K562 (cell line): ENCODE measurements around the gene SPEM2. TPM values are rescaled to one million over a fixed set of nuclear protein-coding genes. Genes with fewer than 3 reads are reported as not detected.

Experiments used
- ATAC-seq: fragments of 200-7000 bp; cut with Tn5 transposase; 3 replicates; pipeline ENCODE4 v1.9.1; 2020; ENCODE audit warnings: moderate library complexity
- BruUV-seq: library from RNA; stranded (reverse); fragments of 400-500 nt; replicated peaks from 2 replicates; lab custom pipeline; 2021; lab: Mats Ljungman, UMichigan
- CTCF ChIA-PET: fragments of 300-600 bp; formaldehyde crosslinking; extraction: SDS; loops from one replicate; lab custom pipeline; 2021; ENCODE audit warnings: low intra/inter-chr PET ratio; lab: Yijun Ruan, JAX
- POLR2A ChIA-PET: fragments of 300-600, 350-650 bp; sonication (Branson Sonifier 250); formaldehyde crosslinking; extraction: SDS; loops from one replicate; lab custom pipeline; 2021; ENCODE audit warnings: antibody characterized with exemption, inconsistent platforms; lab: Yijun Ruan, JAX
- DNase-seq, 4 experiments: peaks; one replicate each; pipeline versions ENCODE4 v3.0.0 to v3.0.0-alpha.2; 2011 to 2018; ENCODE audit warnings: low spot score in 3 of 4, mixed read lengths in 3 of 4; ENCODE audit errors: extremely low read depth in 1 of 4
- FAIRE-seq: peaks from 2 replicates; lab custom pipeline; 2011; peaks lifted over from hg19 to GRCh38; lab: Jason Lieb, UNC
- H2AFZ ChIP-seq: 2 replicates; pipeline ENCODE4 v1.6.0; 2011; ENCODE audit warnings: low read depth, low read length, control low read depth, inconsistent platforms
- H3K27ac ChIP-seq: fragments of 200-600 bp; 3 replicates; pipeline ENCODE4 v1.8.0; 2011; ENCODE audit warnings: low read depth, mild to moderate bottlenecking, control low read depth, inconsistent platforms, low read length, moderate library complexity, mixed read lengths; ENCODE audit errors: extremely low read depth
- H3K27me3 ChIP-seq, 2 experiments: fragments of 300-600 bp in 1 of 2; 2 replicates in 1 of 2; 3 replicates in 1 of 2; pipeline versions ENCODE4 v1.6.0 to v1.8.0; 2011; ENCODE audit warnings: inconsistent platforms in 2 of 2, low read length in 2 of 2, mild to moderate bottlenecking in 1 of 2, mixed read lengths in 1 of 2, moderate library complexity in 1 of 2; ENCODE audit not compliant: control insufficient read depth in 2 of 2, insufficient read depth in 2 of 2
- H3K36me3 ChIP-seq: fragments of 300-600 bp; 3 replicates; pipeline ENCODE4 v1.8.0; 2011; ENCODE audit warnings: mild to moderate bottlenecking, low read length, inconsistent platforms; ENCODE audit not compliant: control insufficient read depth, insufficient read depth
- H3K4me1 ChIP-seq, 2 experiments: fragments of 200-600 bp in 1 of 2; replicated peaks in 1 of 2; 2 replicates in 1 of 2; 3 replicates in 1 of 2; pipeline versions ENCODE4 v1.5.1 to v1.8.0; 2011; ENCODE audit warnings: inconsistent platforms in 2 of 2, low read length in 2 of 2, mild to moderate bottlenecking in 1 of 2, mixed read lengths in 1 of 2, moderate library complexity in 1 of 2; ENCODE audit not compliant: control insufficient read depth in 2 of 2, insufficient read depth in 2 of 2
- H3K4me2 ChIP-seq: 2 replicates; pipeline ENCODE4 v1.6.1; 2011; ENCODE audit warnings: low read length, control low read depth, inconsistent platforms, mixed read lengths; ENCODE audit not compliant: insufficient read depth
- H3K4me3 ChIP-seq: fragments of 200-600 bp; sonication (generic), shearing (Covaris generic); 2 replicates; pipeline ENCODE4 v1.5.1; 2016; ENCODE audit warnings: control low read depth, inconsistent platforms
- H3K79me2 ChIP-seq: fragments of 200-600 bp; 3 replicates; pipeline ENCODE4 v1.8.0; 2011; ENCODE audit warnings: low read length, inconsistent platforms; ENCODE audit not compliant: control insufficient read depth, insufficient read depth
- H3K9ac ChIP-seq, 2 experiments: 2 replicates each; pipeline versions ENCODE4 v1.6.0 to v1.6.1; 2011; ENCODE audit warnings: low read depth in 2 of 2, low read length in 2 of 2, control low read depth in 1 of 2, inconsistent platforms in 1 of 2, mild to moderate bottlenecking in 1 of 2, mixed read lengths in 1 of 2; ENCODE audit not compliant: insufficient read depth in 1 of 2
- H3K9me1 ChIP-seq: one replicate; pipeline ENCODE4 v1.6.0; 2011; ENCODE audit warnings: inconsistent platforms, mild to moderate bottlenecking, low read length, moderate library complexity; ENCODE audit not compliant: control insufficient read depth, insufficient read depth
- H3K9me3 ChIP-seq: replicated peaks from 2 replicates; pipeline ENCODE4 v1.5.1; 2011; ENCODE audit warnings: low read depth, low read length, inconsistent platforms; ENCODE audit not compliant: control insufficient read depth, insufficient read depth
- H4K20me1 ChIP-seq: replicated peaks from 2 replicates; pipeline ENCODE4 v1.6.1; 2011; ENCODE audit warnings: low read length, inconsistent platforms, mixed read lengths; ENCODE audit not compliant: control insufficient read depth, insufficient read depth
- ADNP ChIP-seq: fragments of 200-800 bp; sonication (Bioruptor generic); IDR thresholded peaks from 2 replicates; pipeline ENCODE4 v1.6.1; 2016; ENCODE audit warnings: missing genetic modification characterization, missing compliant biosample characterization
- BCL6 ChIP-seq: fragments of 250-450 bp; sonication (Bioruptor Pico); IDR thresholded peaks from 2 replicates; pipeline ENCODE4 v1.4.0; 2020
- BRD4 ChIP-seq: fragments of 200-600 bp; sonication (generic); IDR thresholded peaks from 2 replicates; pipeline ENCODE4 v1.6.1; 2017; ENCODE audit warnings: inconsistent platforms
- CAMTA2 ChIP-seq: fragments of 250-450 bp; sonication (Bioruptor Pico); conservative IDR thresholded peaks from 2 replicates; pipeline ENCODE4 v1.5.1; 2022
- DMBX1 ChIP-seq: fragments of 250-450 bp; sonication (Bioruptor Pico); IDR thresholded peaks from 2 replicates; pipeline ENCODE4 v1.8.0; 2022; ENCODE audit warnings: inconsistent platforms, mild to moderate bottlenecking, moderate library complexity, borderline replicate concordance
- ELF1 ChIP-seq: fragments of 200-800 bp; sonication (Bioruptor generic); IDR thresholded peaks from 2 replicates; pipeline ENCODE4 v1.6.1; 2016; ENCODE audit warnings: missing genetic modification characterization, missing compliant biosample characterization
- ELF4 ChIP-seq: fragments of 450-650 bp; formaldehyde crosslinking; IDR thresholded peaks from 2 replicates; pipeline ENCODE4 v1.4.0; 2022; ENCODE audit warnings: missing genetic modification characterization
- FOS ChIP-seq: IDR thresholded peaks from 3 replicates; pipeline ENCODE4 v1.6.1; 2011; ENCODE audit not compliant: insufficient read length; ENCODE audit errors: extremely low read depth
- MLX ChIP-seq, 2 experiments: fragments of 450-650 bp in 1 of 2; sonication (generic) in 1 of 2; formaldehyde crosslinking; conservative IDR thresholded peaks; 2 replicates each; pipeline versions ENCODE4 v1.4.0 to v1.8.1; 2020 to 2022; ENCODE audit warnings: mild to moderate bottlenecking in 1 of 2, missing genetic modification reagents in 1 of 2
- NCOA4 ChIP-seq: fragments of 450-650 bp; IDR thresholded peaks from 2 replicates; pipeline ENCODE4 v1.6.1; 2018; ENCODE audit warnings: mild to moderate bottlenecking; ENCODE audit not compliant: partially characterized antibody
- U2AF2 ChIP-seq: fragments of 200-400 bp; formaldehyde crosslinking; optimal IDR thresholded peaks from 2 replicates; pipeline ENCODE3; 2017; ENCODE audit warnings: low read depth, mild to moderate bottlenecking, low read length
- ZBTB34 ChIP-seq: fragments of 250-450 bp; sonication (Bioruptor Pico); IDR thresholded peaks from 2 replicates; pipeline ENCODE4 v1.8.0; 2021; ENCODE audit warnings: mild to moderate bottlenecking, moderate library complexity
- ZNF75A ChIP-seq: fragments of 450-650 bp; formaldehyde crosslinking; IDR thresholded peaks from 2 replicates; pipeline ENCODE4 v1.4.0; 2020; ENCODE audit warnings: mild to moderate bottlenecking
- WGBS: fragments of 100-300 bp; shearing (Covaris generic); methylation state at CpG from one replicate; pipeline ENCODE4 v1.1.6; 2016; ENCODE audit warnings: low coverage, mixed read lengths; ENCODE audit not compliant: insufficient coverage; ENCODE audit errors: missing lambda C conversion rate; 5-methylcytosine and 5-hydroxymethylcytosine counted together
- in situ Hi-C: fragments of 300-500 bp; cut with MboI; formaldehyde crosslinking; loops from 4 replicates; pipeline ENCODE4 v1.15.0; 2018; ENCODE audit warnings: inconsistent platforms, mixed read lengths
- intact Hi-C: fragments of 100-400 bp; cut with micrococcal nuclease; formaldehyde crosslinking; loops from 2 replicates; pipeline ENCODE4 v1.14.2; 2022
- polyA plus RNA-seq, 8 experiments: library from polyadenylated mRNA; depleted of rRNA in 4 of 8; stranded (reverse) in 5 of 8; unstranded in 3 of 8; fragments of >200 nt; fragmentation: Nextera tagmentation in 2 of 8; fragmentation: Illumina TruSeq in 1 of 8; extraction: Ambion mirVana in 2 of 8; extraction: Trizol in 1 of 8; gene quantifications; 2 replicates each; pipeline versions ENCODE4 v1.2.1 to v1.2.3, GENCODE V29; 2011 to 2014; ENCODE audit warnings: inconsistent platforms in 1 of 8, missing spikeins in 1 of 8
- total RNA-seq, 7 experiments: library from RNA; depleted of rRNA in 6 of 7; stranded (reverse); fragments of >200 nt in 6 of 7; fragmentation: Illumina TruSeq in 2 of 7; extraction: Trizol in 2 of 7; gene quantifications; 2 replicates each; pipeline versions ENCODE4 v1.2.1 to v1.2.3, GENCODE V29; 2011 to 2021; ENCODE audit warnings: low replicate concordance in 1 of 7

Gene SPEM2
- total and polyA plus RNA-seq, 9 of the 15 experiments (the other 6 are each of a cell fraction or from before 2014, with no cell fraction given), result not detected

- no peaks in the 10 kb centered on the region for H3K9me3 ChIP-seq
- no TSS peak for BruUV-seq
- H3K27me3 ChIP-seq, result no peaks in the 10 kb centered on the region
- intact Hi-C loops (no loop called here), in situ Hi-C loops (no loop called here)
- H3K4me2 ChIP-seq, result no peak overlapping the region
- peaks cover 0 to 6% of the 10 kb centered on the region in 2 experiments; a peak in 2 of 5 replicates for H3K4me1 ChIP-seq
- no peak overlapping the region; a peak in 1 of 4 replicates for H3K9ac ChIP-seq
- no peaks in the 10 kb centered on the region for H3K9me1 ChIP-seq
- no peak overlapping the region for H3K27ac ChIP-seq
- ATAC-seq (no peak), FAIRE-seq (no peak), DNase-seq (no peak)
- H2AFZ ChIP-seq, result no peak overlapping the region
- no peak overlapping the region for H3K4me3 ChIP-seq
- H4K20me1 ChIP-seq, result no peaks in the 10 kb centered on the region
- ChIA-PET CTCF (no interaction called here), POLR2A (interaction anchor here (0.7 to 0.9 kb wide), 2 partner anchors 9 to 227 kb away, joined by 3 read pairs; no protein-coding TSS in a partner anchor)
- no peak for TF ChIP-seq ZNF75A (CRISPR knock-in tag)
- no peak for TF ChIP-seq ELF1 (tag)
- no peak for TF ChIP-seq ZBTB34 (CRISPR knock-in tag)
- TF ChIP-seq FOS, result no peak
- H3K79me2 ChIP-seq, result no peaks in the 10 kb centered on the region
- 78% methylated on average over 6 of the region's 16 CpGs for WGBS
- no peaks in the 10 kb centered on the region for H3K36me3 ChIP-seq
These were observed 4.2 kb upstream of the SPEM2 start for GRCh38 chr17:7421186-7421585.

- intact Hi-C loops, result no loop called here
- Histone ChIP-seq H3K27me3 (no peaks in the 10 kb centered on the region), H3K27ac (no peak overlapping the region), H2AFZ (no peak overlapping the region), H3K36me3 (no peaks in the 10 kb centered on the region), H3K4me3 (no peak overlapping the region), H4K20me1 (no peaks in the 10 kb centered on the region), H3K4me1 (peaks cover 0 to 18% of the 10 kb centered on the region in 2 experiments; a peak in 2 of 5 replicates), H3K9me1 (no peaks in the 10 kb centered on the region), H3K4me2 (no peak overlapping the region), H3K79me2 (no peaks in the 10 kb centered on the region), H3K9ac (no peak overlapping the region; a peak in 1 of 4 replicates), H3K9me3 (no peaks in the 10 kb centered on the region)
- no peak for ATAC-seq
- no peak for DNase-seq
- POLR2A ChIA-PET, result interaction anchor here (0.5 to 0.8 kb wide), 2 partner anchors 16 to 402 kb away, joined by 3 to 4 read pairs; partner anchors contain the start of gene NLGN2
- WGBS, result 34% methylated on average over 4 of the region's 4 CpGs
- CTCF ChIA-PET, result no interaction called here
- in situ Hi-C loops, result no loop called here
- FAIRE-seq, result peak; percentile 44
- no TSS peak for BruUV-seq
- TF ChIP-seq MLX (CRISPR knock-in tag; conservative IDR thresholded peaks at IDR 0.05) (no peak), BRD4 (no peak), DMBX1 (CRISPR knock-in tag) (no peak), ADNP (tag) (no peak), U2AF2 (no peak), CAMTA2 (CRISPR knock-in tag) (no peak), NCOA4 (no peak), BCL6 (no peak), ELF4 (CRISPR knock-in tag) (no peak)
These were observed 1.7 kb upstream of the SPEM2 start for GRCh38 chr17:7423679-7424078.
